Memory B cell (primary cell): ENCODE data around the gene SYT1.
"Not testable (repeated sequence)": the region's sequence is repeated elsewhere in the genome, so short reads cannot be mapped to it uniquely, and the experiment has no call there.

Experiments used
- ATAC-seq: fragments of 150-1000 bp; cut with Tn5 transposase; 2 replicates; pipeline ENCODE4 v1.10.0; 2021; ENCODE audit warnings: low read depth, mild to moderate bottlenecking, moderate library complexity
- DNase-seq, 2 donors: peaks; one replicate each; pipeline ENCODE4 v3.0.0; 2022; ENCODE audit warnings: low spot score in 2 of 2
- H3K27ac Mint-ChIP-seq: one replicate; pipeline ENCODE4 v1.8.0; 2022; ENCODE audit warnings: mild to moderate bottlenecking, moderate library complexity, mixed read lengths
- H3K27me3 Mint-ChIP-seq: one replicate; pipeline ENCODE4 v1.8.0; 2022; ENCODE audit warnings: mixed read lengths
- H3K36me3 Mint-ChIP-seq: one replicate; pipeline ENCODE4 v1.8.0; 2022; ENCODE audit warnings: mild to moderate bottlenecking, mixed read lengths
- H3K4me1 Mint-ChIP-seq: one replicate; pipeline ENCODE4 v1.8.0; 2022; ENCODE audit warnings: mixed read lengths
- H3K4me3 Mint-ChIP-seq: one replicate; pipeline ENCODE4 v1.8.0; 2022; ENCODE audit warnings: mild to moderate bottlenecking, moderate library complexity, mixed read lengths
- H3K9me3 Mint-ChIP-seq: one replicate; pipeline ENCODE4 v1.8.0; 2022; ENCODE audit warnings: mixed read lengths

The SYT1 gene

DNA sequence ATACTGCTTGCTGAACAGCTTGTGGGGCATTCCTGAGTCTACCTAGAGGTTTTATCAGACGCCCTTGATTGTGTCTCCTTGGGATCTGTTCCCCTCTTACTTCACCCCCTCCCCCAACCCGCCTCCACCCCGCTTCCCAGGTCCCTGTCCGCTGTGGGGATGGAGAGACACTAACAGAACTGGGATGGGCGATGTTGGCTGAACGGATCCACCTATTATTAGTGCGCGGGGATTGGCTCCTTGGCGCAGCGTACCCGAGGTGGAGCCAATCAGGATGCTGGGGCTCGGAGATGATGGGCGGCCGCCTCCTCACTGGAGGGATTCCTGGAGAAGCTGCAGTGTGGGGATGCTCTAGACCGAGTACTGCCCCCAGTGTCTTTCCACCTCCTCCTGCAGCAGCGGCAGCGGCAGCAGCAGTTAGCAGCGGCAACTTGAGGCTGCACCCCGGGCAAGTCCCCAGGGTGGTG is at the start of gene SYT1:
Gene SYT1 (plus strand): TSS at position 372 of the 467 bp plus-strand sequence.
- H3K9me3 Mint-ChIP-seq: no peaks in the 10 kb centered on the region
- peak in 1 of 2 donors; percentile 18 for DNase-seq
- ATAC-seq: peak; percentile 56
- no peaks in the 10 kb centered on the region for H3K36me3 Mint-ChIP-seq
- H3K4me1 Mint-ChIP-seq: peaks cover 13% of the 10 kb centered on the region
- peak within 1 kb of the TSS; percentile 45 for H3K27ac Mint-ChIP-seq
- H3K4me3 Mint-ChIP-seq: peak within 1 kb of the TSS; percentile 89
- H3K27me3 Mint-ChIP-seq: peaks cover 5% of the 10 kb centered on the region

GRCh38 chr12:78818487-78818886 is 46.1 kb upstream of the SYT1 start:
- Mint-ChIP-seq H3K27ac (no peak overlapping the region), H3K4me3 (no peak overlapping the region), H3K9me3 (peaks cover 2% of the 10 kb centered on the region), H3K36me3 (no peaks in the 10 kb centered on the region), H3K27me3 (no peaks in the 10 kb centered on the region), H3K4me1 (no peaks in the 10 kb centered on the region)
- no peak for DNase-seq
- no peak for ATAC-seq

- no peak for ATAC-seq
- Mint-ChIP-seq H3K27me3 (no peaks in the 10 kb centered on the region), H3K4me1 (no peaks in the 10 kb centered on the region), H3K4me3 (no peak overlapping the region), H3K36me3 (no peaks in the 10 kb centered on the region), H3K27ac (no peak overlapping the region), H3K9me3 (no peaks in the 10 kb centered on the region)
- no peak for DNase-seq
These were observed 43.6 kb upstream of the SYT1 start for GRCh38 chr12:78820946-78821345.

- Mint-ChIP-seq H3K4me3 (no peak overlapping the region), H3K4me1 (no peaks in the 10 kb centered on the region), H3K9me3 (no peaks in the 10 kb centered on the region), H3K27ac (no peak overlapping the region), H3K27me3 (no peaks in the 10 kb centered on the region), H3K36me3 (no peaks in the 10 kb centered on the region)
- ATAC-seq (no peak), DNase-seq (no peak)
These were observed 39.7 kb upstream of the SYT1 start for GRCh38 chr12:78824918-78825317.

DNA sequence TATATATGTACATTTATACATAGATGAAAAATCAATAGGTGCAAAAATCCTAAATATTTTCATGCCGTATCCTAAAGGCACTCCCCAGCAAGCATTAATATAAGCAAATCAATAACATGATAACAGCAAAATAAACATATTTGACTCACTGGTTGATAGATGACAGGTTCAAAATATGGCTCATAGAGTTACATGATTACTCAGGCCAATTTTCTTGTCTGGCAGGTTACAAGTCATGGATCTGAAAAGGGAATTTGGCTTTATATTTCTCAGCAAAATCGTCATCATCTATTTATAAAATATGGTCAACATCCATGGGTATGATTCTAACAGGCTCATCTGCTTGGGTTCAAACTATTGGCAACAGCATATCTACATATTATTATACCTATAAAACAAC is 34.9 kb upstream of the SYT1 start:
- Mint-ChIP-seq H3K27ac (no peak overlapping the region), H3K4me1 (no peaks in the 10 kb centered on the region), H3K27me3 (no peaks in the 10 kb centered on the region), H3K9me3 (no peaks in the 10 kb centered on the region), H3K36me3 (no peaks in the 10 kb centered on the region), H3K4me3 (no peak overlapping the region)
- ATAC-seq (no peak), DNase-seq (no peak)

DNA sequence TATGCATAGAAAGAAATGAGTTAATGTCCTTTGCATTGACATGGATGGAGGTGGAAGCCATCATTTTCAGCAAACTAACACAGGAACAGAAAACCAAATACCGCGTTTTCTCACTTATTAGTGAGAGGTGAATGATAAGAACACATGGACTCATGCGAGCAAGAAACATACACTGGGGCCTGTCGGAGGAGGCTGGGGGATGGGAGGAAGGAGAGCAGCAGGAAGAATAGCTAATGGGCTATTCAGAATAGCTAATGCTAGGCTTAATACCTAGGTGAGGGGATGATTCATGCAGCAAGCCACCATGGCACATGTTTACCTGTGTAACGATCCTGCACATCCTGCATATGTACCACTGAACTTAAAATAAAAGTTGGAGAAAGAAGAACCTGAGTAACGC is 29.1 kb upstream of the SYT1 start:
- no peaks in the 10 kb centered on the region for H3K9me3 Mint-ChIP-seq
- ATAC-seq (no peak), DNase-seq (no peak)
- no peaks in the 10 kb centered on the region for H3K4me1 Mint-ChIP-seq
- no peaks in the 10 kb centered on the region for H3K36me3 Mint-ChIP-seq
- no peak overlapping the region for H3K27ac Mint-ChIP-seq
- H3K4me3 Mint-ChIP-seq: no peak overlapping the region
- H3K27me3 Mint-ChIP-seq: no peaks in the 10 kb centered on the region

GRCh38 chr12:78840518-78841019 is 24.0 kb upstream of the SYT1 start:
- H3K4me1 Mint-ChIP-seq, H3K36me3 Mint-ChIP-seq, H3K4me3 Mint-ChIP-seq, H3K9me3 Mint-ChIP-seq, DNase-seq, ATAC-seq, H3K27me3 Mint-ChIP-seq, H3K27ac Mint-ChIP-seq: not testable (repeated sequence)

GRCh38 chr12:78853231-78853630 is 11.3 kb upstream of the SYT1 start:
- Mint-ChIP-seq H3K27me3 (no peaks in the 10 kb centered on the region), H3K4me3 (no peak overlapping the region), H3K27ac (no peak overlapping the region), H3K36me3 (no peaks in the 10 kb centered on the region), H3K4me1 (no peaks in the 10 kb centered on the region), H3K9me3 (peaks cover 7% of the 10 kb centered on the region)
- DNase-seq (no peak), ATAC-seq (no peak)

DNA sequence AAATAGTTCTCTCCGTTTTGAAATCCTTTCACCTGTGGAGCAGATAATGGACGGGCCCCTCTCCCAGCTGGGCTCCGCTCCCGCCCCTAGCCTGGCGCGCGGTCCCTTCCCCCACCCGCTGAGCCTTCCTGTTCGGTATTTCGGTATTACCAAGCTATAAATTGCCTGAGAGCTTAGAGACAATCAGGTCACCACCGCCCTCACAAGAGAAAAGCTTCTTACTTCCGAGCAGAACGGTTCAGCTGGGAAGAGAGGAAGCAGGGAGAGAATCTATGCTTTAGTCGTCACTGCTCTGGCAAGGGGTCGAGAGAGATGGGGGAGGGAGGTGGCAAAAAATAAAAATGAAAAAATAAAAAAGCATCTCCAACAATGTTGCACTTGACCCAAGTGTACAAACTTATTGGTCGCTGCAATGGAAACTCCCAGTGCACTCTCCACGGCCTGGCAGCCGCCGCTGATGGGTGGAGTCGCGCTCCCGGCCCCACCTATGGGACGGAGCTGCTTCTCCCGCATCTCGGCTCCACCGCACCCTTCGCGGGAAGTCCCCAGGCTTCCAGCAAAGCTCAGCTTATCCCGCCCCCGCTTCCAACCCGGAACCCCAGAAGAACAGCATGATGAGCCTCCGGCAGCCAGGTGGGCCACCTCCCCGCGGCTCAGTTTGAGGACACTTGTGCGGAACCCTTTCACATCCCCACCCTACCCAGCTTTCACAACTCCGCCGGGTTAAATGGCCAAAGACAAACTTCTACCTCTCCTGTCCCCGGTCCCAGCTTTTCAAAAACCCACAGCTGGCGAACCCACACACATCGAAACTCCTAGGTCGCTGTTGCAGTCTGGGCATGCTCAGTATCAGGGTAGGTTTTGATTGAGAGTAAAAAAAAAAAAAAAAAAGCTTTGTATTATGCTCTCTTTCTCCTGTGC is 832 bp upstream of the SYT1 start:
- DNase-seq (peak; percentile 2 to 16), ATAC-seq (peak; percentile 53)
- H3K9me3 Mint-ChIP-seq: no peaks in the 10 kb centered on the region
- peak overlapping the region; percentile 89 for H3K4me3 Mint-ChIP-seq
- peaks cover 5% of the 10 kb centered on the region for H3K27me3 Mint-ChIP-seq
- peaks cover 13% of the 10 kb centered on the region for H3K4me1 Mint-ChIP-seq
- H3K27ac Mint-ChIP-seq: peak overlapping the region; percentile 45
- no peaks in the 10 kb centered on the region for H3K36me3 Mint-ChIP-seq

GRCh38 chr12:78864870-78865463 is 393 bp downstream of the SYT1 start:
- DNase-seq (peak in 1 of 2 donors; percentile 18), ATAC-seq (peak; percentile 36)
- H3K27ac Mint-ChIP-seq: no peak overlapping the region
- H3K9me3 Mint-ChIP-seq: no peaks in the 10 kb centered on the region
- H3K4me1 Mint-ChIP-seq: peaks cover 13% of the 10 kb centered on the region
- H3K36me3 Mint-ChIP-seq: no peaks in the 10 kb centered on the region
- H3K27me3 Mint-ChIP-seq: peaks cover 5% of the 10 kb centered on the region
- H3K4me3 Mint-ChIP-seq: peak overlapping the region; percentile 89

GRCh38 chr12:78865516-78865915 is 942 bp downstream of the SYT1 start:
- Mint-ChIP-seq H3K9me3 (no peaks in the 10 kb centered on the region), H3K27me3 (peaks cover 5% of the 10 kb centered on the region), H3K27ac (no peak overlapping the region), H3K36me3 (no peaks in the 10 kb centered on the region), H3K4me1 (peaks cover 15% of the 10 kb centered on the region), H3K4me3 (peak overlapping the region; percentile 89)
- ATAC-seq (no peak), DNase-seq (no peak)

DNA sequence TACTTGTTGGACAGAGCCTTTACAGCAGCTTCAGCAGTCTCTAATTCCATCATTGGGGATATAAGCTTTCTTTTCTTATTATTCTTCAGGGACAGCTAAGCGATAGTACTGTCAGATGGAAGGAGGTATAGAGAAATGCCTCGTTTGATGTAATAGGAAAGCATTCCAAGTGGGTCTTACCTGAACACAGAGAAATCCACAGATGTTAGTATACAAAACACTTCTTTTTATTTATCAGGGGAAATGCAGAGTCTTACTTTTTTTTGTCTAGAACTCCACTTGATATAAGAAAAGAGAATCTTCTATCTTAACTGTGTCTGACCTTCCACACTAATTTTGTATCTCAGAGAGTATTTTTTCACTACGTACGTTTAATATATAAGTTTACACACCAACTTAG is 1.9 kb downstream of the SYT1 start:
- no peak overlapping the region for H3K27ac Mint-ChIP-seq

GRCh38 chr12:78870539-78870938 is 6.0 kb downstream of the SYT1 start:
- peaks cover 4% of the 10 kb centered on the region for H3K4me1 Mint-ChIP-seq
- H3K27me3 Mint-ChIP-seq: no peaks in the 10 kb centered on the region
- DNase-seq (no peak), ATAC-seq (no peak)
- no peak overlapping the region for H3K27ac Mint-ChIP-seq
- no peaks in the 10 kb centered on the region for H3K36me3 Mint-ChIP-seq
- no peak overlapping the region for H3K4me3 Mint-ChIP-seq
- H3K9me3 Mint-ChIP-seq: no peaks in the 10 kb centered on the region

More for the DNA sequence above, 1.9 kb downstream of the SYT1 start:
- DNase-seq (no peak), ATAC-seq (no peak)
- Mint-ChIP-seq H3K4me3 (no peak overlapping the region), H3K36me3 (no peaks in the 10 kb centered on the region), H3K27me3 (peaks cover 4% of the 10 kb centered on the region), H3K4me1 (peaks cover 17% of the 10 kb centered on the region), H3K9me3 (no peaks in the 10 kb centered on the region)

GRCh38 chr12:78871566-78871965 is 7.0 kb downstream of the SYT1 start:
- Mint-ChIP-seq H3K27me3 (no peaks in the 10 kb centered on the region), H3K4me3 (no peak overlapping the region)
- no peak for DNase-seq

More at GRCh38 chr12:78871566-78871965, 7.0 kb downstream of the SYT1 start:
- H3K9me3 Mint-ChIP-seq: no peaks in the 10 kb centered on the region
- peaks cover 4% of the 10 kb centered on the region for H3K4me1 Mint-ChIP-seq
- H3K36me3 Mint-ChIP-seq: no peaks in the 10 kb centered on the region
- no peak overlapping the region for H3K27ac Mint-ChIP-seq
- no peak for ATAC-seq
